ENCODE measurements around the gene LAMP2.

DNA sequence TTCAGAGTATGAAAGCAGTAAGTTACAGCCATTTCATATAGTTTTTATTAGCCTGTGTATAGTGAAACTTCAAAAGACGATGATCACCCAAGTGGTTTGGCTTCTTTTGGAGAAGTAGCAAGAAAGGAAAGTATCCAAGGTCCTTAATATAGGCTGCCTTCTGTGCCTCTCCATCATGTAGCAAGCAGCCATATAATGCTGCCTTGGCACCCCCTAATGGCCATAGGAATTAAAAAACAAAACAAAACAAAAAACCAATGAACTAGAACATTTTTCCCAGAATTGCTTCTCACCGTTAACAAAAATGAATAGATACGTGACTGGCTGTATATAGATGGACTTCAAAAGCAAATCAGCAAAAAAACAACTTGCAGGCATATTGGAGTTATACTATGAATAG, 18.9 kb downstream of the LAMP2 start:
- TF ChIP-seq, protein P1, sequence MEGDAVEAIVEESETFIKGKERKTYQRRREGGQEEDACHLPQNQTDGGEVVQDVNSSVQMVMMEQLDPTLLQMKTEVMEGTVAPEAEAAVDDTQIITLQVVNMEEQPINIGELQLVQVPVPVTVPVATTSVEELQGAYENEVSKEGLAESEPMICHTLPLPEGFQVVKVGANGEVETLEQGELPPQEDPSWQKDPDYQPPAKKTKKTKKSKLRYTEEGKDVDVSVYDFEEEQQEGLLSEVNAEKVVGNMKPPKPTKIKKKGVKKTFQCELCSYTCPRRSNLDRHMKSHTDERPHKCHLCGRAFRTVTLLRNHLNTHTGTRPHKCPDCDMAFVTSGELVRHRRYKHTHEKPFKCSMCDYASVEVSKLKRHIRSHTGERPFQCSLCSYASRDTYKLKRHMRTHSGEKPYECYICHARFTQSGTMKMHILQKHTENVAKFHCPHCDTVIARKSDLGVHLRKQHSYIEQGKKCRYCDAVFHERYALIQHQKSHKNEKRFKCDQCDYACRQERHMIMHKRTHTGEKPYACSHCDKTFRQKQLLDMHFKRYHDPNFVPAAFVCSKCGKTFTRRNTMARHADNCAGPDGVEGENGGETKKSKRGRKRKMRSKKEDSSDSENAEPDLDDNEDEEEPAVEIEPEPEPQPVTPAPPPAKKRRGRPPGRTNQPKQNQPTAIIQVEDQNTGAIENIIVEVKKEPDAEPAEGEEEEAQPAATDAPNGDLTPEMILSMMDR (conservative IDR thresholded peaks at IDR 0.05) = peak; percentile 34
- no peak for TF ChIP-seq ZFX (IDR thresholded peaks at IDR 0.05)
